Neural cell (in vitro differentiated cells): ENCODE data around the gene CSTF1. TPM values are rescaled to one million over a fixed set of nuclear protein-coding genes. Genes with fewer than 3 reads are reported as not detected.

Experiments
- H2AFZ ChIP-seq: fragments of 200-600, 300-800 bp; sonication (generic), shearing (Covaris generic); 2 replicates; pipeline ENCODE4 v1.6.0; 2014; ENCODE audit warnings: low read depth, mild to moderate bottlenecking, antibody characterized with exemption, low read length, moderate library complexity
- H3F3A ChIP-seq: fragments of 200-600 bp; shearing (Covaris generic); 2 replicates; pipeline ENCODE4 v1.6.1; 2016; ENCODE audit warnings: mild to moderate bottlenecking, moderate library complexity, mixed read lengths, antibody characterized with exemption, low read length; ENCODE audit not compliant: insufficient read depth, poor library complexity, severe bottlenecking
- H3K27ac ChIP-seq: fragments of 200-600, 300-800 bp; sonication (generic), shearing (Covaris generic); 2 replicates; pipeline ENCODE4 v1.5.1; 2014; ENCODE audit warnings: mild to moderate bottlenecking, low read length, moderate library complexity
- H3K27me3 ChIP-seq: fragments of 300-800, 200-600 bp; sonication (generic), shearing (Covaris generic); 2 replicates; pipeline ENCODE4 v1.6.0; 2014; ENCODE audit warnings: mild to moderate bottlenecking, low read depth, low read length, moderate library complexity; ENCODE audit not compliant: insufficient read depth
- H3K36me3 ChIP-seq: fragments of 300-800, 200-600 bp; sonication (generic), shearing (Covaris generic); 2 replicates; pipeline ENCODE4 v1.5.1; 2014; ENCODE audit warnings: mild to moderate bottlenecking, antibody characterized with exemption, low read length, moderate library complexity; ENCODE audit not compliant: insufficient read depth
- H3K4me2 ChIP-seq: fragments of 300-800, 200-600 bp; sonication (generic), shearing (Covaris generic); 2 replicates; pipeline ENCODE4 v1.6.0; 2014; ENCODE audit warnings: mild to moderate bottlenecking, low read length
- H3K4me3 ChIP-seq: fragments of 300-800, 200-600 bp; sonication (generic), shearing (Covaris generic); 2 replicates; pipeline ENCODE4 v1.5.1; 2014; ENCODE audit warnings: mild to moderate bottlenecking, low read length, moderate library complexity
- H3K79me2 ChIP-seq: fragments of 200-600 bp; shearing (Covaris generic); replicated peaks from 2 replicates; pipeline ENCODE4 v1.6.0; 2014; ENCODE audit warnings: mild to moderate bottlenecking, low read length, moderate library complexity; ENCODE audit not compliant: insufficient read depth
- H3K9ac ChIP-seq: fragments of 300-800, 200-600 bp; sonication (generic), shearing (Covaris generic); 2 replicates; pipeline ENCODE4 v1.6.1; 2016; ENCODE audit warnings: mild to moderate bottlenecking, low read length, mixed read lengths
- H3K9me2 ChIP-seq: fragments of 200-600 bp; shearing (Covaris generic); 2 replicates; pipeline ENCODE4 v1.6.1; 2016; ENCODE audit warnings: mild to moderate bottlenecking, low read length, mixed read lengths; ENCODE audit not compliant: insufficient read depth
- H3K9me3 ChIP-seq: fragments of 200-600, 300-800 bp; sonication (generic), shearing (Covaris generic); 2 replicates; pipeline ENCODE4 v1.6.1; 2016; ENCODE audit warnings: mild to moderate bottlenecking, mixed run types, low read length, moderate library complexity, mixed read lengths
- H4K20me1 ChIP-seq: fragments of 200-600 bp; shearing (Covaris generic); 2 replicates; pipeline ENCODE4 v1.6.1; 2016; ENCODE audit warnings: mild to moderate bottlenecking, mixed run types; ENCODE audit not compliant: insufficient read depth
- CTCF ChIP-seq: fragments of 450-650 bp; IDR thresholded peaks from 2 replicates; pipeline ENCODE4 v1.5.1; 2014; ENCODE audit warnings: antibody characterized with exemption, mild to moderate bottlenecking, moderate library complexity; ENCODE audit not compliant: poor library complexity, severe bottlenecking
- EP300 ChIP-seq: fragments of 450-650 bp; conservative IDR thresholded peaks from 2 replicates; pipeline ENCODE4 v1.6.1; 2014; ENCODE audit warnings: antibody characterized with exemption, mild to moderate bottlenecking, moderate library complexity; ENCODE audit not compliant: poor library complexity, severe bottlenecking
- EZH2 ChIP-seq: fragments of 200-600, 300-800 bp; shearing (Covaris generic), sonication (generic); IDR thresholded peaks from 2 replicates; pipeline ENCODE4 v1.6.1; 2014; ENCODE audit warnings: antibody characterized with exemption, low read length, borderline replicate concordance, mild to moderate bottlenecking; ENCODE audit not compliant: insufficient read depth, poor library complexity, severe bottlenecking
- MXI1 ChIP-seq: fragments of 450-650 bp; conservative IDR thresholded peaks from 2 replicates; pipeline ENCODE4 v1.6.1; 2014; ENCODE audit warnings: antibody characterized with exemption, mild to moderate bottlenecking; ENCODE audit not compliant: poor library complexity, severe bottlenecking
- POLR2AphosphoS5 ChIP-seq: IDR thresholded peaks from 2 replicates; pipeline ENCODE4 v1.6.1; 2012
- RAD21 ChIP-seq: fragments of 450-650 bp; conservative IDR thresholded peaks from 2 replicates; pipeline ENCODE4 v1.6.1; 2014; ENCODE audit warnings: antibody characterized with exemption, mild to moderate bottlenecking, moderate library complexity
- REST ChIP-seq: IDR thresholded peaks from 2 replicates; pipeline ENCODE4 v1.6.1; 2012; ENCODE audit warnings: borderline replicate concordance
- SMC3 ChIP-seq: fragments of 450-650 bp; conservative IDR thresholded peaks from 2 replicates; pipeline ENCODE4 v1.6.1; 2014; ENCODE audit warnings: antibody characterized with exemption, mild to moderate bottlenecking, moderate library complexity; ENCODE audit not compliant: poor library complexity
- TAF1 ChIP-seq: IDR thresholded peaks from 2 replicates; pipeline ENCODE4 v1.6.1; 2012; ENCODE audit warnings: low read depth
- polyA plus RNA-seq: library from polyadenylated mRNA; depleted of rRNA; stranded (reverse); fragments of >200 nt; gene quantifications from 2 replicates; pipeline ENCODE4 v1.2.3, GENCODE V29; 2014

The CSTF1 gene
- polyA plus RNA-seq, 1 donor from 2014 or later, result 24.0 TPM

- Histone ChIP-seq H3K36me3 (no peaks in the 10 kb centered on the region), H4K20me1 (no peaks in the 10 kb centered on the region), H3K79me2 (peaks cover 4% of the 10 kb centered on the region)
Observed at GRCh38 chr20:56383334-56383733, 9.1 kb upstream of the CSTF1 start.

GRCh38 chr20:56385130-56385529, 7.3 kb upstream of the CSTF1 start:
- no peaks in the 10 kb centered on the region for H3K9me2 ChIP-seq
- H4K20me1 ChIP-seq, result no peaks in the 10 kb centered on the region
- H3K4me3 ChIP-seq, result no peak overlapping the region
- no peak overlapping the region for H3K27ac ChIP-seq
- H3K9ac ChIP-seq, result no peak overlapping the region
- H3K79me2 ChIP-seq, result peaks cover 8% of the 10 kb centered on the region
- no peaks in the 10 kb centered on the region for H3K9me3 ChIP-seq
- no peaks in the 10 kb centered on the region for H3F3A ChIP-seq
- TF ChIP-seq CTCF (no peak), POLR2AphosphoS5 (no peak), EP300 (no peak), EZH2 (no peak), TAF1 (no peak)
- H3K36me3 ChIP-seq, result no peaks in the 10 kb centered on the region
- no peak overlapping the region for H2AFZ ChIP-seq
- H3K4me2 ChIP-seq, result no peak overlapping the region
- no peaks in the 10 kb centered on the region for H3K27me3 ChIP-seq

More at GRCh38 chr20:56383334-56383733, 9.1 kb upstream of the CSTF1 start:
- H3K4me3 ChIP-seq, result no peak overlapping the region
- H3K4me2 ChIP-seq, result no peak overlapping the region
- TF ChIP-seq TAF1 (no peak), REST (no peak), MXI1 (no peak), RAD21 (no peak), CTCF (no peak), POLR2AphosphoS5 (no peak), EP300 (no peak), EZH2 (no peak), SMC3 (no peak)
- H3K9me3 ChIP-seq, result no peaks in the 10 kb centered on the region
- H3K27ac ChIP-seq, result no peak overlapping the region
- H3K27me3 ChIP-seq, result no peaks in the 10 kb centered on the region
- H2AFZ ChIP-seq, result no peak overlapping the region
- H3K9ac ChIP-seq, result no peak overlapping the region
- H3F3A ChIP-seq, result no peaks in the 10 kb centered on the region
- H3K9me2 ChIP-seq, result no peaks in the 10 kb centered on the region
